HG03571 (cell line): ENCODE measurements around the gene KSR1.
"Not testable (repeated sequence)": the region's sequence is repeated elsewhere in the genome, so short reads cannot be mapped to it uniquely, and the experiment has no call there.

ENCODE experiments used
- ATAC-seq: cut with Tn5 transposase; IDR thresholded peaks from one replicate; pipeline ENCODE4 v1.9.1; 2021; ENCODE audit not compliant: unreplicated experiment

Gene KSR1

DNA sequence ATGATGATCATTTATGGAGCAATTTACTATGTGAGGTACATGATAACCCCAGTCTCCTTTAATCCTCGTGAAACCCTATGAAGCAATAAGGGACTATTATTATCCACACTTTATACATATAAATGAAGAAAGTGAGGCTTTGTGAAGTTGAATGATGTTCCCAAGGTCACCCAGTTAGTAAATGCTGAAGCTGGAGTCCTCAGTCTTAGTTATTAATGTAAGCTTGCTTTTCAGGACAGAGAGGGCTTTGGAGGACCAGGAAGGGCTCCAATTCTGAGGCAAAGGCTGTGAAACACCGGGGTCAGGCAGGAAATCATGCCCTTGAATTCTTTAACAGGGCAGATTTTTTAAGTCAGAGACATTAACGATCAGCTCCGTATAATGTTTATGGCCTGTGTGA is 36.8 kb downstream of the KSR1 start:
- no peak for ATAC-seq

DNA sequence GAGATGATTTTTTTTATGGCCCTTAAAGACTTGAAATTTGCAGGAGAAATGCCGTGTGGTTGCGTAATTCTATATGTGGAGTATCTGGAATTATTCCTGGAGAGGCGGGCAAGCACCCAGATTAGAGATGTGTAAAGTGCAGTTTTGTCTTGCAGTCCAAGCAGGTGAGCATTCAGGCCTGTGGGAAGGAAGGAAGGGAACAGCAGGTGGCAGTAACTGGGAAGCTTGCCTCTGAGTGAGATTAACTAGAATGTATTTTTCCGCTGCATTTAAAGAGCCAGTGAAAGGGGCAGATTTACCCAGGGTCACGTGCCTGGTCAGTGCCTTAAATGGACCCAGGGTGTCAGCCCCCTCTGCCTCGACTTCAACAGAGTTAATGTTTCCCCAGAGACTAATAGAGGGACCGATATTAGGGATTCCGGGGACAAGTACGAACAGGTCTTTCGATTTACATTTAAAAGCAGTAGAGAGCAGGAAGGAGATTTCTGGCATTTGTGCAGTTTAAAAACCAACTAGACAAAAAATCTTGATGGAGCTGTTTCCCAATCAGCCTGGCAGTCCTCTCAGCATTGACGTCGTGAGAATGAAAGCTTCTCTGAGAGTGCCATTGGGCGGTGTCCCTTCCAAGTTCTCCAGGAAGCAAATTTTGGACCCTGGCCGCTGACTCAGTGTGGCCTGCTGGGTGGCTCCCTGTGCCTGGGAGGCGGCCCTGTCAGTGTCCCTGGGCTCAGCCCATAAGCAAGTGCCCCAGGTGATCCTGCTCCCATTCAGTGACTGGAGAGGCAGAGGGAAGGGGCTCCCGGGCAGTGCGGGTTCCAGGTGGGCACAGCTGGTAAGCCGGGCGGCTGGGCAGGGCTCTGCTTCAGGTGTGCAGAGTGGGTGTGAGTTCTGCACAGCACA is 38.2 kb downstream of the KSR1 start:
- ATAC-seq, result no peak

DNA sequence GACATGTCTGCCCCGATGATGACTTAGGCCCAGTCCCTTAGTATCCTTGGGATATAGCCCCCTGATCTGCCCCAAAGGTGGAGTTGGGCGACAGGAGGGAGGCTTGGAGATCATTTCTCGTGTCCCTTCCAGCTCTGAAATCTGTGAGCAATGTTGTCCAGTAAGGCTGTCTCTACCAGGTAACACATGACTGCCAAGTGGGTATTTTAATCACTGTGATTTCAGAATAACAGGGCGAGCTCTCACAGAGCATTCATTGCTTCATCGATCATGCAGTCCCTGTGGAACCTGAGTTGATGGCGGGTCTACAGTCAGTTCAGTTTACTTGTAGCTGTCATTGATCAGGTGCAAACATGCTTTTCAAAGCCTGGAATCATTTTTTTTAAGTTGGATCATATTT is 39.2 kb downstream of the KSR1 start:
- peak; percentile 38 for ATAC-seq

DNA sequence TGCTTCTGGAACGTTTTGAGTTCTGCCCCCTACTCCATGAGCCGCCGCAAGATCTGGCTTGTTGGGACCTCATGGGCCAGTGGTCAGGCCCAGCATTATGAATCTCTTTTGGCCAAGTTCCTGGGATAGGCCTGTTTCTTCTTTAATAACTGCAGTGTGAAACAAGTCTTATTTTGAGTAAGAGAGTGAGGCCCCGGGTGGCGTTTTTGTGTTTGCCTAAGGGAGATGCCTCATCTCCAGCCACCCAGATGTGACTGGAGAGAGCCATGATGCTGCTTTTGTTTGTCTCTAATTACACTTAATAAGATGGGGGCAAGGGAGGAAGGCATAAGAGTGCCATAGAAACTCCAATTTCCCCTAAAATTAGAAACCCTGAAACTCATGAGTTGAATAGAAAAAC is 39.8 kb downstream of the KSR1 start:
- no peak for ATAC-seq

DNA sequence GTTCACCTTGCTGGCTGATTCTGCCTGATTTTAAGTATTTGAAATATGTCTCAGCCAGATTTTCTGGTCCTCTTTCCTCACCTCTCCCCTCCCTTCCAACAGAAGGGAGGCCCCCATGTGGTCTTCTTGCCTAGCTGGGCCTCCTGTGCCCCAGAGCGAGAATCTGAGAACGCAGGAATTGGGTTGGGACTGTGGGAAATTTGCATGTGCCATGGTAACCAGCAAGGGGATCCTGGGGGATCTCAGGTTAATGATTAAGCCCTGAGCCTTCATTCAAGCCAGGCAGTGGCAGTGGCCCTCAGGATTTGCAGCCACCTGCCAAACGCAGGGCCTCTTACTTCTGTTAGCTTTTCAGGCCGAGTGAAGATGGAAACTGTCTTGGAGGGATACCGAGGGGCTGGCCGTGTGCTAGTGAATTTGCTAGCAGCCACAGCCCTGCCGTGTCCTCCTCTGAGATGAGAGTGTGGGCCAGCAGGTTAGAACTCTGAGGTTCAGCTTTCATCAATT is 40.2 kb downstream of the KSR1 start:
- peak; percentile 37 for ATAC-seq

DNA sequence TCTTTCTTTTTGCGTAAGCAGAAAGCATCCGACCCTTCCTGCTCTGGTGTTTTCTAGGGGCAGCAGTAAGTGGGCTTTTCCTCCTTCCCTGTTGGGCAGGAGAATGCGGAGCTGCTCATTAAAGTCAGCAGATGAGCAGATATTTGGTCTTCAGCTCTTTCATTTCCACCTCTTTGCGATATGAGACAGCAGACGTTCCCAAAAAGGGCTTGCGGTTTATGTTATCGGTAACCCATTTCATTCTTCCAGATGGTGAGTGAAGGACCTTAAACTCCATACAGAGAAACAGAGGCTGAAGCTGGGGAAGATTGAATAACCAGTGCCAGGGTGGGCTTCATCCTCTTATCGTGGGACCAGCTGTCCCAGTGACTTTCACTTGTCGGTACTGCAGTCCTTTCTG is 40.7 kb downstream of the KSR1 start:
- no peak for ATAC-seq

DNA sequence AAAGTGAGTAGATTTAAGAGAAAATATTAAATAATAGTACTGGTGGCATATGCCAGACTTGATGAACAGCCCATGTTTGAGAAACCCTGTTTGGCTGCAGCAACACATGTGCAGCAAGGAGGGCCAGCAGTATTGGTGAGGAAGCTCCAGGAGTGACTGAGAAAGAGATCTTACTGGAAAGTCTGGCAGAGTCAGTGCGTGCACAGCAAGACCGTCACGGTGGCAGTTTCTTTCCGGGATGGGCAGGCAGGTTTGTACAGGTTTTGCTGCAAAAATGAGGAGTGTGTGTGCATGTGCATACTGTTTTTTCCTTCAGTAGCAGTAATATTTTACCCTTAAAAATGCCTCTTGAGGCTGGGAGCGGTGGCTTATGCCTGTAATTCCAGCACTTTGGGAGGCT is 41.4 kb downstream of the KSR1 start:
- no peak for ATAC-seq

DNA sequence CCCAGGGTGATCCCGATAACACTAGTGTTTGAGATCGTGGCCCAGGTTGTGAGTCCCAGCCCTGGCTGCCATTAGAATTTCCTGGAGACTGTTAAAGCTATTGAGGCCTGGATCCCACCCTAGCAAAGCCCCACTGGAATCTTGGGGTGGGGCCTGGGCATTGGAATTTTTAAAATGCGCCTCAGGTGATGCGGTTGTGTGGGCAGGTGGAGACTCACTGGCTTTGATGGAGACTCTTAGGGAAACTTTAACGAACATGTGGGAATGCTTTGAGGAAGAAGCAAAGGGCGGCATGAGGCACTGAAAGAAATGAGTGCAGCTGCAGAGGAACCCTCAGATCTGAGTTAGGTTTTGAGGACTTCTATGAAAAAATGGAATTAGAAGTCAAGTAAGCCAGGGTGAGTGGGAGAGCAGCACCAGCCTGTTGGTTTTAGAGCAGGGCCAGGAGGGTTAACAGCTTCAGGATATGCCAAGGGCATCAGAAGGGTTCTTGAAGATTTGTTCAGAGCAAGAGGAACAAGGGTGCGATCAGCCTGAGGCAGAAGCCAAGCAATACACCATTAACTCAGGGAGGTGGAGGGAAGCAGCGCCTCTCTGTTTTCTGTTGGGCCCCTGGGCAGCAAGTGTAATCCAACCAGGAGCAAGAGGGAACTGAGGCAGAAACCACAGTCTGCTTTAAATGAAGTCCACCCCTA is 42.5 kb downstream of the KSR1 start:
- ATAC-seq, result no peak

DNA sequence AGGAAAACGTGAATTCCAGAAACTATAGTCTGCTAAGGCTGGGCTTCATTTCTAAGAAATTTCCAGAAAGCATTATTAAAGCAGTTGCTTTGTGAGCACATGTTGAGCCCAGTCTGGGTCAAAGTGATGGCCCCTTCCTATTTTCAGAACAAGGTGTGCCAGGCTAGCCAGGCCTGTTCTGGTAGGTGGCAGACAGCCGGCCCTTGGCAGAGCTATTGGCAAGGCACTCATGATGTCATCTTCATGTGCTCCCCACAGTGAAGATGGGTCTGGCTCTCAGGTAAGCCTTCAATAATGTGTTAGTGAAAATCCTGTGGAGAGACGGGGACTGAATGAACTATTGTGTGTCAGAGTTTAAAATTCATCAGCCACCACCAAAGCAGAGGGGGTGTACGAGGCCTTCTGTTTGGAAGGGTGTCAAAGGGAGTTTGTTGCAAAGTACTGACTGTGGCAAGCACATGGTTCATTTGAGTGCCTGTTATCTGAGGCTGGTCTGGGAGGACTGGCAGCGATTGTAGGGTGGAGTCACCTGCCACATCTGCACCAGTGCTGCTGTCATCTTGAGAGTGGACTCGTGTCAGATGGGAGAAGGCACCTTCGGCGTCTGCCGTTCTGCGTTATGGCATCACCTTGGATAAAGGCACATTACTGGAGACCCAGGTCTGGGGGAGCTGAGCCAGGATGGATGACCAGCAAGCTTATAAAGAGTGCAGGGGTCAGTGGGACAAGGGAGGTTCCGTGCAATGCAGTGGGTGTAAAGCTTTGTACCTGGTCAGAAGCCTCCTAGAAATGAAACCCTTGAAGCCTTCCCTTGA is 43.4 kb downstream of the KSR1 start:
- ATAC-seq, result no peak

DNA sequence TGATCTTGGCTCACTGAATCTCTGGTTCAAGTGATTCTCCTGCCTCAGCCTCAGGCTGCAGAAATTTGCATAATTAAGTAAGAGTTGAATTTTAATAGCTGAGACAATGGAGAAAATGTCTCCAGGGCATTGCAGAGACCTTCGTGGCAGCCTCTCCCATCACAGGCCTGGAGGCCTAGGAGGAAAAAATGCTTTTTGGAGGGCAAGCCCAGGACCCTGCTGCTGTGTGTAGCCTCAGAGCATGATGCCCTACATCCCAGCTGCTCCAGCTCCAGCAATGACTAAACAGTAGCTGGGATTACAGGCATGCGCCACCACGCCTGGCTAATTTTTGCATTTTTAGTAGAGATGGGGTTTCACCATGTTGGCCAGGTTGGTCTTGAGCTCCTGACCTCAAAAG is 45.1 kb downstream of the KSR1 start:
- ATAC-seq, result not testable (repeated sequence)

DNA sequence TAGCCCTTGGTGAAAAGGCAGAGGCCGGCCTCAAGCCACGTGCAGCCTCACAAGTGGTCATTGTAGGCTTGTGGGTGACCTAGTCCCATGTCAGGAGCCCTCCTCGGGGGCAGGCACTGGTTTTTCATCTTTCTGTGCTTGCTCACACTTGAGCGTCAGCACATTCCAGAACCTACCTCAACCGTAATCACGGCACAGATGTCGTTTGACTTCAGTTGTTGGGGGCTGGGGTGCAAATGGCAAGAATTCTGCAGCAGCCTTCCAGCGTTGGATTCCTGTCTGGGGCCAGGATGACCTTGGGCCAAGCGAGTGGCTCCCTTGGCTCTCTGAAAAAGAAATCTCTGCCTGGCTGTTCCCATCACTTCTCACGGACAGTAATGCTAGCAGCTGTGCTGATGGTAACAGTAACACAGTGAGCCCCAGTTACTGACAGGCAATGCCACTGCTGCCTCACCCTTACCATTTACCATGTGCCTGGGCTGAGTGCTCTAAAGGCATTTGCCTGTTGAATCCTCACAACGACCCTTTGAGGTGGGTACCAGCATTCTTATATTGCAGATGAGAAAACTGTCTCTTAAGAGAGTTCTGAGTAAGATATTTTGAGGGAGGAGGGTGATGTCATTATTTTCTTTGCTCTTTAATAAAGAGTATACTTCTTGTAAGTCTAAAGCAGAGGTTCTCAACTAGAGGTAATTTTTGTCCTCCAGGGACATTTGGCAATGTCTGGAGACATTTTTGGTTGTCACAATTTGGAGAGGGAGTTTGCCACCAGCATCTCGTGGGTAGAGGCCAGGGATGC is 46.5 kb downstream of the KSR1 start:
- ATAC-seq, result no peak

DNA sequence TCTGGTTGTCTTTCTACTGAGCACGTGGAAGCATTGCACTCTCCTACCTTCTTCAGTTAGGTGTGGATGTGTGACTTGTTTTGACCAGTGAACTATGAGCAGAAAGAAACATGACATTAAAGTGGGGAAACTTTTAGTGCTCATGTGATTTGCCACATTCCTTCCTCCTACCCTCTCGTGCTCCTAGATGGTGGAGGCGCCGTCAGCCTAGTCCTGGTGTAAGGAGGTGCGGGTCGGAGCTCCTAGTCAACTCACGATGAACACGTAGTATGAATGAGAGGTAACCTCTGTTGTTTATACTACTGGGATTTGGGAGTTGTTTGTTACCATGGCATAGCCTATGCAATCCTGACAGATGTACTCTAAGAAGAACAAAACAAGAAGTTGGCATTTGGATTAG is 47.4 kb downstream of the KSR1 start:
- ATAC-seq, result no peak

DNA sequence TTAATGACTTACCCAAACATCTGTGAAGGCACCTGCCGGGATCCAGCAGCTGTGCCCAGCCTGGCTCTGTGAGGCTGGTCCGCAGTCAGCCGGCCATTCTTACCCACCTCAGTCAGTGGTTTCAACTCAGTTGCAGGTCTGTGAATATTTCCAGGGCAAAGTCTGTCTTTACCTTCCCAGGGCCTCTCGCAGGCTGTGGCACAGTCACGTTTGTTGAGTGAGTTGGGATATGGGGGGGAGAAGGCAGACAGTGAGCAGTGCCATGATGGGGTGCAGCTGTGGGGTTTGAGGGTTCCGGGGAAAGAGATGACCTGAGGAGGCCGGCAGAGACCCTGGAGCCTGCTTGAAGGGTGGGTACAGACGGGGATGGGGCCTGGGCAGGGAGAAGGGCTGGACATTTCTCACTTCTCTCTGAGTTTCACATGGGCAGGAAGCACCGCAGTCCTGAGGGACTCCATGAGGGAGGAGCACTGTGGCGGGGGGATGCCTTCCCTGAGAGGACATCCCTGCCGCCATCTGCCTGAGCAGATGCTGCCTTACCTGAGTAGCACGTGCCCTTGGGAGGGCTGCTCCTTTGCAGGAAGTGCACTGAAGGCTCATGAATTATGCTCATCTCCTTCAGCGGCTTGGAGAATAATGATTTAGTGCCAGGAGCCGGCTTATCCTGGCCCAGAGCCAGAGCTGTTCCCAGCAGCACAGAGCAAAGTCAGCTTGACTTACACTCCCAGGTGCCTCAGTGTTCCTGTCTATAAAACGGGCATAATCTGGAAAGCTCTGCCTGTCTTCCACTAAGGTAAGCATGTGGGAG is 48.1 kb downstream of the KSR1 start:
- no peak for ATAC-seq

DNA sequence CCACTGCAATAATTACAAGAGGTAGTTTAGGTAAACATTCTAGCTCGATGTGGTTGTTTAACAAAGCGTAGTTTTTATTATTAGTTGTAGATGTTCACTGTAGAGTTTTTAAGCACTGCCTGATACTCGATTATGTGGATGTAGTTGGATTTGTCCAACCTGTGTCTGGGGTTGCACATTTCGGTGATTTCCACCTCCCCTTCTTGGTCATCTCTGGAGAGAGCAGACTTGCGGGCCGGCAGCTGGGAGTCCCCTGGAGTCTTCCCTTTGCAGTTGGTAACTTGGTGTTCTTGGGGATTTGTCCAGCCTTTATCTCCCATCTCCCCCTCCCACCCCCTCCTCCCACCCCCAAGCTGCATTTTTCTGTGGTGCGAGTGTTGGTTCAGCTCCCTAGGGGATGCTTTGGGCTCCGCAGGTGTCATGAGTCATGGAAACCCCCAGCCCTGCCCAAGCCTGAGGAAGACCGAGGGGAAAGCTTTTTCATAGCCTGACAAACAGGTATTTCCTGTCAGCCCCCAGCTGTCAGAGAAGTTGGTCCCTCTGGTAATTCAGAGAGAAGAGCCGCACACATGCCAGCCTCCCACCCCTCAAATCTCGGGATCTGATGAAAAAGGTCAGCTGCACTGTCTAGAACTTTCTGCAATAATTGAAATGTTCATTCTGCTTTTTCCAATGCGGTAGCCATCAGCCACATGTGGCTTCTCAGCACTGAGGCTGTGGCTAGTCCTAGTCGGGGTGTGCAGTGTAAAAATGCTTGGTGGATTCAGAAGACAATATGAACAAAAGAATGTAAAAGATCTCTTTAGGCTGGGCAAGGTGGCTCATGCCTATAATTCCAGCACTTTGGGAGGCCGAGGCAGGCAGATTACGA is 50.3 kb downstream of the KSR1 start:
- peak; percentile 69 for ATAC-seq

DNA sequence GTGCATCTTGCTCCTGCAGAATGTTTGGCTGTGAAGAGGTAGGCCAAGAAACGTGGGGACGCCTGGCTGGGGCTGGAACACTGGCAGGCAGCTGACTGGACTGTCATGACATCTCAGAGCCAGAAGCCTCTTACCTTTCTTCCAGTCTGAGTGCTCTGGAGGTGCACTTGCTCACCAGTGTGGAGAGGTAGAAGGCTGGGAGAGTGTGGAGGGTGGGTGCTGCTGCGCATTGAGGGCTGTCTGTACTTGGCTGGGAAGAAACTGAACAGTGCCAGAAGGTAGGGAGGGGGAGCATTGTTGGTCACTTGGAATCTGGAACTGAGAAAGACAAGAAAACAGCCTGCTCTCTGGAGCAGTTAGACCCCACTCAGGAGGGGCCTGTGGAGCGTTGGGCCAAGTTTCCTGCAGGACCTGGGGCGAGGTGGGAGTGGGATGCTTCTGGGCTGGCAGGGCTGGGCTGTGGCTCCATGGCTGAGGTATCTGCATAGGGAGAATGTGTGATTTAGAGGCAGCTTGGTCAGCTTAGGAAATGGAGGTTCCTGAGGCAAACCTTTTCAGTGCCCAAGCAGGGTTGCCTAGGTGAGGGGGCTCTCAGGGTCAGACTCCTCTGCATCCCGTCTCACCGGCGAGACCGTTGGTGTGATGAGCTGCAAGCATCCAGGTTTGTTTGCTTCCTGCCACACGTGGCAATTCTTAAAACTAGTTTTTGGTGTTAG is 55.1 kb downstream of the KSR1 start:
- no peak for ATAC-seq

DNA sequence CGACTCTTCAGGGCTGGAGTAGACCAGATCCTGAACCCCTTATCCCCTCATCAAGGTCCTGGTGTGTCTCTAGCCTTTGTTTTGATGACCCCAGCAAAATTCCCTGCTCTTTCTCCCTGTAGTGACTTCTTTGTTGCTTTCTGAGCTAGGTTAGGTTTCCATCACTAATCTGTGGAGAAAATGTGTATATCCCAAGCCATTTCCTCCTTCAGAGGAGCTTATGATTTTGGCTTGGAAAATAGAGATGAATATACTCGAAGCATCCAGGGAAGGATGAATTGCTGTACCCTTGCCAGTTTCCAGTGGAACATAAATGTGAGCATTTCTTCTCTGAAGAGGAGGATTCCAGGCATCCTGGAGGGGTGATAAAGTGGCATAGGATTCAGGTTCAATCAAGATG is 55.8 kb downstream of the KSR1 start:
- no peak for ATAC-seq

DNA sequence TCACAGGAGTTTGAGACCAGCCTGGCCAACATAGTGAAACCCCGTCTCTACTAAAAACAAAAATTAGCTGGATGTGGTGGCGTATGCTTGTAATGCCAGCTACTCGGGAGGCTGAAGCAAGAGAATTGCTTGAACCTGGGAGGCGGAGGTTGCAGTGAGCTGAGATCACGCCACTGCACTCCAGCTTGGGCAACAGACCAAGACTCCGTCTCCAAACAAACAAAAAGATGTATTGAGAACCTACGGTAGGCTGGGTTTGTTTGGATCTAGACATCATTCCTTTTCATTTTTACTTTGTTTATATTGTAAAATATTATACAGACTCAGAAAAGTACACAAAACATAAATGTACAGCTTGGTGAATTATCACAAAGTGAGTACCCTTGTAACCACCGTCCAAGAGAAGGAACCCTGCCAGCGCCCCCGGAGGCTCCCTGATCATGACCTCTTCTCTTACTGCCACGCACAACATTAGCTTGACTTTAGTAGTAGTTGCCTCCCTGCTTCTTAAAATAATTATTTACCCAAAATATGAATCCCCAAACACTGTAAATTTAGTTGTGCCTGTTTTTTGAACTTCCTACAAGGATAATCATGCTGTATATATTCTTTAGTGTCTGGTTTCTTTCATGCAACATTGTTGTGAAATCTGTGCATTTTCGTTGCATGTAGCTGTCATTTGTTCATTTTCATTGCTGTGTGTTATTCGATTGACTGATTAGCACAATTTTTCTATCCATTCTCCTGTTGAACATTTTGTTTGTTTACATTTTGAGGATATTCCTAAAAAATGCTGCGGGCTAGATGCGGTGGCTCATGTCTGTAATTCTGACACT is 56.5 kb downstream of the KSR1 start:
- ATAC-seq, result no peak
